ENCODE results near the gene FBXL20.
"Not testable (repeated sequence)": the region's sequence is repeated elsewhere in the genome, so short reads cannot be mapped to it uniquely, and the experiment has no call there.

Gene FBXL20

DNA sequence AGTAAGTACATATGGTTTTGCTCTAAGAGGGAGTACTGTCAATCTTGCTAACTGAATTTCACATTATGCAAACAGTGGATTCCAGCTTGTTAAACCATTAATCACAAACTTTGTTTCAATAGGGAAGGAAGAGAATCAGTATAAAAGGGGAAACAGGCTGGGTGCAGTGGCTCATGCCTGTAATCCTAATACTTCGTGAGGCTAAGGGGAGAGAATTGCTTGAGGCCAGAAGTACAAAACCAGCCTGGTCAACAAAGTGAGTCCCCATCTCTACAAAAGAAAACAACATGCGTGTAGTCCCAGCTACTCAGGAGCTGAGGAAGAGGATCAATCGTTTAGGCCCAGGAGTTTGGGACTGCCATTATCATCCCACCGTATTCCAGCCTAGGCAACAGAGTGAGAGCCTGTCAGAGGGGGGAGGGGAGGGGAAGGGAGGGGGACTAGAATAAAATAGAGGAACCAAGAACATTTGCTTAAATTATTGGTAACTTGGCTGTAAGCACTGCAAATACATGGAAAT lies 65.7 kb downstream of the FBXL20 start:
- H4K20me1 ChIP-seq (ENCODE audit: insufficient read depth), result no peaks in the 10 kb centered on the region
- no peaks in the 10 kb centered on the region for H3K27me3 ChIP-seq (ENCODE audit: insufficient read depth, low read depth)
- no peak overlapping the region for H3K9ac ChIP-seq
- H3K79me2 ChIP-seq (ENCODE audit: insufficient read depth, low read depth), result no peaks in the 10 kb centered on the region
- no peak overlapping the region for H3K4me3 ChIP-seq (IDR thresholded peaks at IDR 0.05; ENCODE audit: insufficient read depth, low read depth, low read length)
- H3K4me2 ChIP-seq, result no peak overlapping the region
- H2AFZ ChIP-seq (ENCODE audit: low read depth), result no peak overlapping the region
- no peak overlapping the region for H3K27ac ChIP-seq
- no peaks in the 10 kb centered on the region for H3K4me1 ChIP-seq (ENCODE audit: low read depth, poor library complexity, severe bottlenecking)
- no peaks in the 10 kb centered on the region for H3K36me3 ChIP-seq (ENCODE audit: insufficient read depth)
- TF ChIP-seq CTCF (conservative IDR thresholded peaks at IDR 0.05; ENCODE audit: low read depth, low read length), result no peak

- H3K4me3 ChIP-seq (IDR thresholded peaks at IDR 0.05; ENCODE audit: insufficient read depth, low read depth, low read length); H3K27ac ChIP-seq; H3K79me2 ChIP-seq (ENCODE audit: insufficient read depth, low read depth); H3K27me3 ChIP-seq (ENCODE audit: insufficient read depth, low read depth); H3K36me3 ChIP-seq (ENCODE audit: insufficient read depth); H4K20me1 ChIP-seq (ENCODE audit: insufficient read depth); H3K4me2 ChIP-seq; H3K4me1 ChIP-seq (ENCODE audit: low read depth, poor library complexity, severe bottlenecking); H3K9ac ChIP-seq; H2AFZ ChIP-seq (ENCODE audit: low read depth): not testable (repeated sequence)
Observed at GRCh38 chr17:39334008-39334744, 67.2 kb downstream of the FBXL20 start.

- Histone ChIP-seq H3K27ac (no peak overlapping the region), H2AFZ (ENCODE audit: low read depth) (no peak overlapping the region), H3K4me2 (no peak overlapping the region)
Observed at GRCh38 chr17:39332092-39332491, 69.3 kb downstream of the FBXL20 start.

DNA sequence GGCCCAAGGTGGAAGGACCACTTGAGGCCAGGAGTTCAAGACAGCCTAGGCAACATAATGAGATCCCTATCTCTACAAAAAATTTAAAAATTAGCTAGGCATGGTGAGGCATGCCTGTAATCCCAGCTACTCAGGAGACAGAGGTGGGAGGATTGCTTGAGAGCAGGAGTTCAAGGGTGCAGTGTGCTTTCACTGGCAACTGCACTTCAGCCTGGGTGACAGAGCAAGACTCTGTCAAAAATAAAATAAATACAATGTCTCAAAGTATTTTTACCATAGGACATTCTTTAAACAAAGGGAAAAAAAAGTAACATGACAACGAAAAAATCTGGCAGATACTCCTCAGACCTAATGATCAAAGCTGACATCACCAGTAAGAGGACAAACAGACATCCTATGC lies 72.6 kb downstream of the FBXL20 start:
- no peak overlapping the region for H3K27ac ChIP-seq
- H2AFZ ChIP-seq (ENCODE audit: low read depth), result no peak overlapping the region
- no peak for TF ChIP-seq CTCF (conservative IDR thresholded peaks at IDR 0.05; ENCODE audit: low read depth, low read length)
- no peaks in the 10 kb centered on the region for H3K79me2 ChIP-seq (ENCODE audit: insufficient read depth, low read depth)
- H3K36me3 ChIP-seq (ENCODE audit: insufficient read depth), result no peaks in the 10 kb centered on the region
- no peak overlapping the region for H3K4me3 ChIP-seq (IDR thresholded peaks at IDR 0.05; ENCODE audit: insufficient read depth, low read depth, low read length)
- H3K27me3 ChIP-seq (ENCODE audit: insufficient read depth, low read depth), result no peaks in the 10 kb centered on the region
- H3K4me1 ChIP-seq (ENCODE audit: low read depth, poor library complexity, severe bottlenecking), result no peaks in the 10 kb centered on the region
- H3K4me2 ChIP-seq, result no peak overlapping the region
- H4K20me1 ChIP-seq (ENCODE audit: insufficient read depth), result no peaks in the 10 kb centered on the region
- no peak overlapping the region for H3K9ac ChIP-seq

More at GRCh38 chr17:39332092-39332491, 69.3 kb downstream of the FBXL20 start:
- no peak for TF ChIP-seq CTCF (conservative IDR thresholded peaks at IDR 0.05; ENCODE audit: low read depth, low read length)
- H3K79me2 ChIP-seq (ENCODE audit: insufficient read depth, low read depth), result no peaks in the 10 kb centered on the region
- H3K4me3 ChIP-seq (IDR thresholded peaks at IDR 0.05; ENCODE audit: insufficient read depth, low read depth, low read length), result no peak overlapping the region
- no peaks in the 10 kb centered on the region for H4K20me1 ChIP-seq (ENCODE audit: insufficient read depth)
- no peak overlapping the region for H3K9ac ChIP-seq
- H3K4me1 ChIP-seq (ENCODE audit: low read depth, poor library complexity, severe bottlenecking), result no peaks in the 10 kb centered on the region
- H3K27me3 ChIP-seq (ENCODE audit: insufficient read depth, low read depth), result no peaks in the 10 kb centered on the region
- no peaks in the 10 kb centered on the region for H3K36me3 ChIP-seq (ENCODE audit: insufficient read depth)

DNA sequence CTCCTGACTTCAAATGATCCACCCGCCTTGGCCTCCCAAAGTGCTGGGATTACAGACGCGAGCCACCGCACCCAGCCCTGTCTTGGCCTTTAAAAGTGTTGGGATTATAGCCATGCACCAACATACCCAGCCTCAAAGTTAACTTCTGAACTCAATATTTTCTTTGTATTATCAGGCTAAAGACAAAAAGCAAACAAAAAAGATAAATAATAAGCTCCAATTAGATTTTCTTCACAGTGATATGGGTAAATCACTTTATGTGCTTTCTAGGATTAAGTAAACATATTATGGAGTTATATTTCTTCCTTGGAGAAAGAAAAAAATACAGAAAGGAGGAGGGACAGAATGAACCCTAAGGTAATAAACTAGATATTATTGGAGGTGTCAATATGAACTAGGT lies 74.3 kb downstream of the FBXL20 start:
- Histone ChIP-seq H2AFZ (ENCODE audit: low read depth) (no peak overlapping the region), H3K36me3 (ENCODE audit: insufficient read depth) (no peaks in the 10 kb centered on the region), H3K4me1 (ENCODE audit: low read depth, poor library complexity, severe bottlenecking) (no peaks in the 10 kb centered on the region), H3K4me3 (IDR thresholded peaks at IDR 0.05; ENCODE audit: insufficient read depth, low read depth, low read length) (no peak overlapping the region), H3K4me2 (no peak overlapping the region), H4K20me1 (ENCODE audit: insufficient read depth) (no peaks in the 10 kb centered on the region), H3K27ac (no peak overlapping the region), H3K9ac (no peak overlapping the region), H3K27me3 (ENCODE audit: insufficient read depth, low read depth) (no peaks in the 10 kb centered on the region), H3K79me2 (ENCODE audit: insufficient read depth, low read depth) (no peaks in the 10 kb centered on the region)
- no peak for TF ChIP-seq CTCF (conservative IDR thresholded peaks at IDR 0.05; ENCODE audit: low read depth, low read length)
